Measurements from ENCODE around the gene MGMT. TPM values are rescaled to one million over a fixed set of nuclear protein-coding genes. Genes with fewer than 3 reads are reported as not detected.

The MGMT gene
- total and polyA plus RNA-seq, 4 donors = 9.9 to 39.6 (median 23.2) TPM

GRCh38 chr10:129796710-129797420 is 329.8 kb downstream of the MGMT start:
- no peak overlapping the region for H3K9ac ChIP-seq (ENCODE audit: insufficient read depth in 1 of 2, low read length in 2 of 2)
- ATAC-seq (ENCODE audit: insufficient read depth, low FRiP score) = no peak
- H3K36me3 ChIP-seq (ENCODE audit: control insufficient read depth in 4 of 4, insufficient read depth in 4 of 4, low read length in 4 of 4) = no peaks in the 10 kb centered on the region
- peaks cover 0 to 6% (median 0%) of the 10 kb centered on the region in 5 donors for H3K4me1 ChIP-seq (ENCODE audit: control insufficient read depth in 5 of 5, insufficient read depth in 5 of 5, low read length in 5 of 5)
- no peak overlapping the region for H3K4me3 ChIP-seq
- no peak for TF ChIP-seq CTCF (IDR thresholded peaks at IDR 0.05; ENCODE audit: control extremely low read depth, extremely low read depth)
- WGBS, 2 donors = 60 to 65% methylated on average over 14 of the region's 14 CpGs
- H3K27me3 ChIP-seq (ENCODE audit: control insufficient read depth in 3 of 3, insufficient read depth in 3 of 3, low read length in 2 of 3) = no peaks in the 10 kb centered on the region
- H3K27ac ChIP-seq (ENCODE audit: low read depth in 1 of 2, low read length in 1 of 2) = no peak overlapping the region
- DNase-seq = no peak
- H3K9me3 ChIP-seq (ENCODE audit: control insufficient read depth in 4 of 4, insufficient read depth in 3 of 4, low read length in 3 of 4) = peaks cover 0 to 13% (median 0%) of the 10 kb centered on the region in 4 donors

- peaks cover 0 to 6% (median 0%) of the 10 kb centered on the region in 5 donors for H3K4me1 ChIP-seq (ENCODE audit: control insufficient read depth in 5 of 5, insufficient read depth in 5 of 5, low read length in 5 of 5)
- no peak for ATAC-seq (ENCODE audit: insufficient read depth, low FRiP score)
These were observed 332.9 kb downstream of the MGMT start for GRCh38 chr10:129799942-129800341.

GRCh38 chr10:129800796-129801340 is 333.8 kb downstream of the MGMT start:
- no peak for DNase-seq
- ATAC-seq (ENCODE audit: insufficient read depth, low FRiP score) = no peak
- H3K27me3 ChIP-seq (ENCODE audit: control insufficient read depth in 3 of 3, insufficient read depth in 3 of 3, low read length in 2 of 3) = no peaks in the 10 kb centered on the region
- no peak overlapping the region for H3K27ac ChIP-seq (ENCODE audit: low read depth in 1 of 2, low read length in 1 of 2)
- no peaks in the 10 kb centered on the region for H3K36me3 ChIP-seq (ENCODE audit: control insufficient read depth in 4 of 4, insufficient read depth in 4 of 4, low read length in 4 of 4)
- 72 to 74% methylated on average over 14 of the region's 14 CpGs for WGBS, 2 donors
- no peak for TF ChIP-seq CTCF (IDR thresholded peaks at IDR 0.05; ENCODE audit: control extremely low read depth, extremely low read depth)
- H3K9ac ChIP-seq (ENCODE audit: insufficient read depth in 1 of 2, low read length in 2 of 2) = no peak overlapping the region
- no peak overlapping the region for H3K4me3 ChIP-seq
- H3K9me3 ChIP-seq (ENCODE audit: control insufficient read depth in 4 of 4, insufficient read depth in 3 of 4, low read length in 3 of 4) = peaks cover 0 to 12% (median 0%) of the 10 kb centered on the region in 4 donors
- peaks cover 0 to 6% (median 0%) of the 10 kb centered on the region in 5 donors for H3K4me1 ChIP-seq (ENCODE audit: control insufficient read depth in 5 of 5, insufficient read depth in 5 of 5, low read length in 5 of 5)

More at GRCh38 chr10:129799942-129800341, 332.9 kb downstream of the MGMT start:
- WGBS, 2 donors = 74 to 84% methylated on average over 3 of the region's 3 CpGs
- Histone ChIP-seq H3K27ac (ENCODE audit: low read depth in 1 of 2, low read length in 1 of 2) (no peak overlapping the region), H3K9ac (ENCODE audit: insufficient read depth in 1 of 2, low read length in 2 of 2) (no peak overlapping the region), H3K27me3 (ENCODE audit: control insufficient read depth in 3 of 3, insufficient read depth in 3 of 3, low read length in 2 of 3) (no peaks in the 10 kb centered on the region), H3K4me3 (no peak overlapping the region), H3K36me3 (ENCODE audit: control insufficient read depth in 4 of 4, insufficient read depth in 4 of 4, low read length in 4 of 4) (no peaks in the 10 kb centered on the region), H3K9me3 (ENCODE audit: control insufficient read depth in 4 of 4, insufficient read depth in 3 of 4, low read length in 3 of 4) (peaks cover 0 to 12% (median 0%) of the 10 kb centered on the region in 4 donors)
- TF ChIP-seq CTCF (IDR thresholded peaks at IDR 0.05; ENCODE audit: control extremely low read depth, extremely low read depth) = no peak
- no peak for DNase-seq
